Breast epithelium (tissue), 4 donors: ENCODE results near the gene RALGPS1. TPM values are rescaled to one million over a fixed set of nuclear protein-coding genes. Genes with fewer than 3 reads are reported as not detected.

Source experiments
- DNase-seq, 2 donors: peaks; one replicate each; pipeline ENCODE4 v3.0.0-alpha.2; 2019; ENCODE audit warnings: low spot score in 2 of 2
- H3K27ac ChIP-seq, 2 donors: fragments of 200-600 bp; sonication (generic) in 1 of 2; one replicate each; pipeline ENCODE4 v1.5.1; 2016 to 2019; ENCODE audit warnings: mild to moderate bottlenecking in 1 of 2
- H3K27me3 ChIP-seq, 2 donors: fragments of 200-600 bp; sonication (generic) in 1 of 2; one replicate each; pipeline versions ENCODE4 v1.5.1 to v1.6.0; 2017 to 2019; ENCODE audit warnings: control low read depth in 1 of 2, mild to moderate bottlenecking in 1 of 2
- H3K36me3 ChIP-seq: fragments of 200-600 bp; one replicate; pipeline ENCODE4 v1.5.1; 2019
- H3K4me1 ChIP-seq, 2 donors: fragments of 200-600 bp; sonication (generic); one replicate each; pipeline ENCODE4 v1.5.1; 2016 to 2019; ENCODE audit warnings: control low read depth in 1 of 2
- H3K4me3 ChIP-seq, 3 donors: fragments of 200-600 bp; sonication (generic); 1 replicate in 2 of 3; 2 replicates in 1 of 3; pipeline ENCODE4 v1.5.1; 2016 to 2019; ENCODE audit warnings: mild to moderate bottlenecking in 3 of 3, moderate library complexity in 2 of 3
- H3K9me3 ChIP-seq, 2 donors: fragments of 200-600 bp; sonication (generic) in 1 of 2; one replicate each; pipeline ENCODE4 v1.5.1; 2016 to 2019; ENCODE audit warnings: control low read depth in 1 of 2
- POLR2A ChIP-seq: fragments of 450-650 bp; IDR thresholded peaks from one replicate; pipeline ENCODE4 v1.6.1; 2016; ENCODE audit warnings: antibody characterized with exemption, mild to moderate bottlenecking, moderate library complexity
- POLR2AphosphoS5 ChIP-seq, 3 donors: sonication (generic); formaldehyde crosslinking; IDR thresholded peaks; one replicate each; pipeline ENCODE4 v1.6.1; 2017; ENCODE audit warnings: antibody characterized with exemption in 3 of 3
- intact Hi-C: fragments of 100-400 bp; cut with DNase I; formaldehyde crosslinking; loops from one replicate; pipeline ENCODE4 v1.15.1; 2023; ENCODE audit warnings: low total_unique reads
- total RNA-seq, 3 donors: library from RNA; depleted of rRNA; stranded (reverse); fragments of >200 nt; gene quantifications; one replicate each; pipeline ENCODE4 v1.1.0, GENCODE V29; 2016
- TF ChIP-seq, protein P1 (sequence below), 3 donors: fragments of 450-650 bp; IDR thresholded peaks; one replicate each; pipeline ENCODE4 v1.5.1; 2016 to 2017; ENCODE audit warnings: antibody characterized with exemption in 3 of 3, mild to moderate bottlenecking in 3 of 3, moderate library complexity in 3 of 3

Gene RALGPS1
- total RNA-seq, 3 donors from 2014 or later = 5.8 to 30.7 (median 15.1) TPM

DNA sequence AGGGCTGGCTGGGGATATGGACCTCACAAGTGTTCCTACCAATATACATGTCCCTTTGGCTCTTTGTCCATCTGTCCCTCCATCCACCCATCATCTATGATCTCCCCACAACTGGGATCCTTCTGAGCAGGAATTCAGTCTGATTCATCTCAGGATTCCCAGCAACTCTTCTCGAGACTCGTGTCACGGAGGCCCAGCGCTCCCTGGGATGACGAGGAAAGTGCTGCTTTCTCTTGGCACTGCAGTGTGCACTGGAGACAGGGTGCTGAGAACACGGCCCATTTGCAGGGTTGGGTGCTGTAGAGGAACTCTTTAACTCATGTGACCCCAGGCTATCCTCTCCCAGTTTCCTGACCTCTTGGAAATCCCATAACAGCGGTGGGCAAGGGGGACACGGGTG is 135.0 kb downstream of the RALGPS1 start:
- DNase-seq = no peak
- Histone ChIP-seq H3K36me3 (no peaks in the 10 kb centered on the region), H3K4me1 (no peaks in the 10 kb centered on the region), H3K9me3 (no peaks in the 10 kb centered on the region), H3K4me3 (no peak overlapping the region), H3K27me3 (no peaks in the 10 kb centered on the region), H3K27ac (peak overlapping the region in 1 of 2 donors; percentile 78)
- intact Hi-C loops = no loop called here
- no peak for TF ChIP-seq POLR2AphosphoS5 (IDR thresholded peaks at IDR 0.05)
- TF ChIP-seq, protein P1, sequence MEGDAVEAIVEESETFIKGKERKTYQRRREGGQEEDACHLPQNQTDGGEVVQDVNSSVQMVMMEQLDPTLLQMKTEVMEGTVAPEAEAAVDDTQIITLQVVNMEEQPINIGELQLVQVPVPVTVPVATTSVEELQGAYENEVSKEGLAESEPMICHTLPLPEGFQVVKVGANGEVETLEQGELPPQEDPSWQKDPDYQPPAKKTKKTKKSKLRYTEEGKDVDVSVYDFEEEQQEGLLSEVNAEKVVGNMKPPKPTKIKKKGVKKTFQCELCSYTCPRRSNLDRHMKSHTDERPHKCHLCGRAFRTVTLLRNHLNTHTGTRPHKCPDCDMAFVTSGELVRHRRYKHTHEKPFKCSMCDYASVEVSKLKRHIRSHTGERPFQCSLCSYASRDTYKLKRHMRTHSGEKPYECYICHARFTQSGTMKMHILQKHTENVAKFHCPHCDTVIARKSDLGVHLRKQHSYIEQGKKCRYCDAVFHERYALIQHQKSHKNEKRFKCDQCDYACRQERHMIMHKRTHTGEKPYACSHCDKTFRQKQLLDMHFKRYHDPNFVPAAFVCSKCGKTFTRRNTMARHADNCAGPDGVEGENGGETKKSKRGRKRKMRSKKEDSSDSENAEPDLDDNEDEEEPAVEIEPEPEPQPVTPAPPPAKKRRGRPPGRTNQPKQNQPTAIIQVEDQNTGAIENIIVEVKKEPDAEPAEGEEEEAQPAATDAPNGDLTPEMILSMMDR (IDR thresholded peaks at IDR 0.05) = no peak
- no peak for TF ChIP-seq POLR2A

DNA sequence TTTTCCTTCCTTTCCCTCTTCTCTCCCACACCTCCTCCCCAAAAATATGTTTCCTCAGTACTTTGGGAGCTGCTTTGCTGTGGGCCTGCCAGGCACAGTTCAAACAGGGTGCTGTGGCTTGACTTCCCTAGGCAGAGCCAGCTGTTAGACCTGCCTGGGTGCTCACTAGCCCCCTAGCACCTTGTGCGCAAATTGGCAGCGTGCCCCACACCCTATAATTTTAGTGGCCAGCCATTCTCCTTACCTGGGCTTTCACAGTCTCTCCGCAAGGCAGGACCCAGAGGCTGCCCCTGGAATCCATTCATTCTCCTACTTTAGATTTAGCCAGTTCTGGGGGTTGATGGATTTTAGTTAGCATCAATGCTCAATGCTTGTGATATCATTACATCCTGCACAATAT is 135.6 kb downstream of the RALGPS1 start:
- DNase-seq = no peak
- H3K27me3 ChIP-seq = no peaks in the 10 kb centered on the region
- no peaks in the 10 kb centered on the region for H3K9me3 ChIP-seq
- intact Hi-C loops = loop anchor here (10.0 kb wide), 1 partner anchor 145 kb away; no protein-coding TSS in a partner anchor
- H3K36me3 ChIP-seq = no peaks in the 10 kb centered on the region
- H3K4me1 ChIP-seq = no peaks in the 10 kb centered on the region
- TF ChIP-seq POLR2AphosphoS5 (IDR thresholded peaks at IDR 0.05) = no peak
- TF ChIP-seq POLR2A = no peak
- TF ChIP-seq, protein P1 (IDR thresholded peaks at IDR 0.05) = no peak
- H3K4me3 ChIP-seq = no peak overlapping the region
- peak overlapping the region in 1 of 2 donors; percentile 78 for H3K27ac ChIP-seq

DNA sequence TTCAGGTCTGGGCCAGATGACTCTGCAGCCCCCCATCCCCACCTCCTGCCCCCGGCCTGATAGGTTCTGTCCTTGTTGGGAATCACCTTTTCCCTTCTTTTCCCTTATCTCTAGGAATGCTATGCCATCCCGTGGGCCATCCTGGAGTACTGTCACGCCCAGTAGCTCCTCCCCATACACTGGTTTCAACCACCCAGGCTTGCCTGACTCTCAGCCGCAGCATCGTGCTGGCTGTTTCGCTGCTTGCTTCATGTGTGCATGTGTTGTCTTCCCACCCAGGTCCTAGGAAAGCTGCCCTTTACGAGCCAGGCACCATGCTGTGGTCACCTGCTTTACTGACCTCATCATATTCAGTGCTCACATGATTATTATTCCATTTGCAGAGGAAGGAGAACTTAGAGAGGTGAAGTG is 136.0 kb downstream of the RALGPS1 start:
- Histone ChIP-seq H3K36me3 (no peaks in the 10 kb centered on the region), H3K4me1 (peaks cover 0 to 2% of the 10 kb centered on the region in 2 donors), H3K9me3 (no peaks in the 10 kb centered on the region), H3K27ac (peak overlapping the region in 1 of 2 donors; percentile 78), H3K4me3 (no peak overlapping the region), H3K27me3 (no peaks in the 10 kb centered on the region)
- DNase-seq = no peak
- intact Hi-C loops = loop anchor here (10.0 kb wide), 1 partner anchor 144 kb away; no protein-coding TSS in a partner anchor
- TF ChIP-seq, protein P1 (IDR thresholded peaks at IDR 0.05) = no peak
- TF ChIP-seq POLR2AphosphoS5 (IDR thresholded peaks at IDR 0.05) (no peak), POLR2A (no peak)

DNA sequence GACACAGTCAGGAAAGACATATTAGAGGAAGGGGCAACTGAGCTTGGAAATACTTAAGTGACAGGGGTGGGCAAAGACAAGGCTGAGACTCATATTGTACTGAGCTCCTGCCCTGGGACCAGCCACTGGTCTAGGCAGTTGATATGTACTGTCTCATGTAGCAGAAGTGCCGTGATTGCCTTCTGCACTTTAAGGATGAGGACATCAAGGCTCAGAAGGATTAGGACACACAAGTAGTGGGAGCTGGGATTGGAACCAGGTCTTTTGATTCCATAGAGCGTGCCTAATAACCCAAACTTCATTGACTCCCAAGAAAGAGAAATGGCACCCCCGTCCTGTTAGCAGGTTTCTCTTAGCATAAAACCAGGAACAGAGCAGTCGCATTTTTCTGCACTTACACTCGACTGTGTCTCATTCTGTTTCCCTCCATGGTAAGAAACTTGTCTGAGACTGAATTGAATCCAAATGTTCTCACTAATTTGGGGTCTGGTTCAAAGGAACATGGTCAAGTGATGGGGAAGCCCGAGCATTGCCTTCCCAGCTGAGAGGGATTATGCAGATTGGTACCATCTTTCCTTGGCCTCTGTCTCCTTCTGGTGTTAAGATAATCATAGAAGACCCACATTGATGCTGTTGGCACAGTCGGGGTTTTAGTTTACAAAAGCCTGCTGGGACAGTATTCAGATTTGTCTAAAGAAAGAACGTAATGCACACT is 137.5 kb downstream of the RALGPS1 start:
- peak overlapping the region; percentile 16 to 78 for H3K27ac ChIP-seq
- H3K4me1 ChIP-seq = peaks cover 0 to 5% of the 10 kb centered on the region in 2 donors
- intact Hi-C loops = loop anchor here (10.0 kb wide), 1 partner anchor 143 kb away; no protein-coding TSS in a partner anchor
- TF ChIP-seq POLR2A (no peak), POLR2AphosphoS5 (IDR thresholded peaks at IDR 0.05) (no peak)
- H3K9me3 ChIP-seq = no peaks in the 10 kb centered on the region
- DNase-seq = no peak
- H3K36me3 ChIP-seq = no peaks in the 10 kb centered on the region
- no peak overlapping the region for H3K4me3 ChIP-seq
- H3K27me3 ChIP-seq = no peaks in the 10 kb centered on the region

DNA sequence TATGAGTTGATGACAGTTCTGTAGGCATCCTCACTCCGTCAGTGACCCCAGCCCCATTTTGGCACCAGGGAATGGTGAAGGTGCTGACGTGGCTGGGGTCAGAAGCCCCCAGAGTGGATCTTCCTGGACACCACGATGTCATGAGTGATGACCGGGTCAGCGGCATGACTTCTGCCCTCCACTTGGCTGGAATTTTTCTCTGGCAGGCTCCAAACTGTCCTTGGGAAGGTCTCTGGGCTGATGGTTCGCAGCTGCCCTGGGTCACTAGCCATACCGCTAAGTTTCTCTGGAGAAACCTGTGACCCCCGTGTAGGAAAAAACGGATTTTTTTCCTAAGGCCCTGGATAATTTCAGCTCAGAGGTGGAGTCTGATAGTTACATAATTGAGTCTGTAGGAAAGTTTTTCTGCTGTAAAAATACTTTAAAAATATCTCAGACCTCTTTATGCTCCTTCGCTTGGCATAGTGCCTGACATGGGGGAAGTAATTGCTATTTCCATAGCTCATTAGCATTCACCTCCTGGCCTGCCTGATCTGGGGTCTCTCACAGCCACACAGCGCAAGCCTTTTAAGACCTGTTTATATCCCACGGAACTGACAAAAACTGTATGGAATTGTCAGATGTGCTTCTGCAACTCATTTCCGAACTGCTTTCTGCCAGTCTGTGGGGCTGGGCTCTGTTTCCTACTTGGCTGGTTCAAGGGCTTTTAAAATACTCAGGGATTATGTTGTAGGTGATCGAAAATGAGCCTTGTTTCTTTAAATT is 138.7 kb downstream of the RALGPS1 start:
- intact Hi-C loops = loop anchor here (10.0 kb wide), 1 partner anchor 142 kb away; no protein-coding TSS in a partner anchor

More for the DNA sequence above, 138.7 kb downstream of the RALGPS1 start:
- H3K4me1 ChIP-seq = peaks cover 0 to 5% of the 10 kb centered on the region in 2 donors
- no peaks in the 10 kb centered on the region for H3K9me3 ChIP-seq
- H3K27ac ChIP-seq = peak overlapping the region; percentile 68 to 89
- no peak overlapping the region for H3K4me3 ChIP-seq
- no peaks in the 10 kb centered on the region for H3K36me3 ChIP-seq
- no peak for TF ChIP-seq POLR2A
- TF ChIP-seq, protein P1 (IDR thresholded peaks at IDR 0.05) = no peak
- TF ChIP-seq POLR2AphosphoS5 (IDR thresholded peaks at IDR 0.05) = no peak
- DNase-seq = no peak
- no peaks in the 10 kb centered on the region for H3K27me3 ChIP-seq
